Activated CD4-positive, alpha-beta T cell treated with anti-CD3 and anti-CD28 coated beads for 36 hours (primary cell): ENCODE results near the gene PTPRE. TPM values are rescaled to one million over a fixed set of nuclear protein-coding genes. Genes with fewer than 3 reads are reported as not detected.
A peak's percentile ranks its signal among the peaks of the same experiment; 100 is the strongest.

Source experiments
- ATAC-seq: fragments of 200-7000 bp; cut with Tn5 transposase; one replicate; pipeline ENCODE4 v1.10.0; 2021; ENCODE audit warnings: mild to moderate bottlenecking, moderate library complexity
- CTCF ChIA-PET: fragments of 350-600 bp; sonication (Branson Sonifier 250); formaldehyde crosslinking; loops from one replicate; lab custom pipeline; 2021; ENCODE audit warnings: antibody characterized with exemption; lab: Charles Lee
- POLR2A ChIA-PET: fragments of 350-600 bp; sonication (Branson Sonifier 250); formaldehyde crosslinking; loops from one replicate; lab custom pipeline; 2021; ENCODE audit warnings: antibody characterized with exemption, inconsistent platforms; lab: Charles Lee
- DNase-seq: peaks from one replicate; pipeline ENCODE4 v3.0.0-alpha.2; 2020
- H3K27ac Mint-ChIP-seq: one replicate; pipeline ENCODE4 v1.8.0; 2021; ENCODE audit warnings: mixed read lengths
- H3K27me3 Mint-ChIP-seq: one replicate; pipeline ENCODE4 v1.8.0; 2021; ENCODE audit warnings: mixed read lengths
- H3K36me3 Mint-ChIP-seq: one replicate; pipeline ENCODE4 v1.8.0; 2021; ENCODE audit warnings: low read depth, mixed read lengths
- H3K4me1 Mint-ChIP-seq: one replicate; pipeline ENCODE4 v1.8.0; 2021; ENCODE audit warnings: mixed read lengths
- H3K4me3 Mint-ChIP-seq: one replicate; pipeline ENCODE4 v1.8.0; 2021; ENCODE audit warnings: mild to moderate bottlenecking, moderate library complexity, mixed read lengths
- H3K9me3 Mint-ChIP-seq: one replicate; pipeline ENCODE4 v1.8.0; 2021; ENCODE audit warnings: low read depth, mixed read lengths
- intact Hi-C, 2 experiments: fragments of 100-400 bp; cut with DNase I in 1 of 2; cut with micrococcal nuclease in 1 of 2; formaldehyde crosslinking; loops; one replicate each; pipeline versions ENCODE4 v1.14.2 to v1.15.1; 2022 to 2024; cut with DNase I, micrococcal nuclease
- total RNA-seq, 2 experiments: library from RNA; stranded (reverse); gene quantifications; one replicate each; pipeline ENCODE4 v1.2.3, GENCODE V29; 2021

Gene PTPRE
- total RNA-seq, 2 experiments from 2014 or later, result 23.0 to 31.6 TPM

GRCh38 chr10:128110339-128110738 is 203.4 kb downstream of the PTPRE start:
- POLR2A ChIA-PET, result interaction anchor here (0.6 kb wide), 1 partner anchor 8 kb away, joined by 5 read pairs; no protein-coding TSS in a partner anchor
- intact Hi-C loops, result no loop called here
- peaks cover 52% of the 10 kb centered on the region for H3K36me3 Mint-ChIP-seq

GRCh38 chr10:128111696-128112095 is 204.8 kb downstream of the PTPRE start:
- POLR2A ChIA-PET, result no interaction called here
- intact Hi-C loops, result no loop called here
- ATAC-seq (no peak), DNase-seq (no peak)
- H3K36me3 Mint-ChIP-seq, result peaks cover 64% of the 10 kb centered on the region
- H3K4me3 Mint-ChIP-seq, result no peak overlapping the region
- H3K27ac Mint-ChIP-seq, result no peak overlapping the region
- CTCF ChIA-PET, result interaction anchor here (1.9 kb wide), 1 partner anchor 39 kb away, joined by 6 read pairs; no protein-coding TSS in a partner anchor
- H3K27me3 Mint-ChIP-seq, result no peaks in the 10 kb centered on the region
- no peaks in the 10 kb centered on the region for H3K4me1 Mint-ChIP-seq
- no peaks in the 10 kb centered on the region for H3K9me3 Mint-ChIP-seq

More at GRCh38 chr10:128110339-128110738, 203.4 kb downstream of the PTPRE start:
- Mint-ChIP-seq H3K27ac (no peak overlapping the region), H3K4me1 (peaks cover under 1% of the 10 kb centered on the region), H3K4me3 (no peak overlapping the region), H3K9me3 (no peaks in the 10 kb centered on the region), H3K27me3 (no peaks in the 10 kb centered on the region)
- no peak for DNase-seq
- no peak for ATAC-seq
- CTCF ChIA-PET, result interaction anchor here (1.9 kb wide), 1 partner anchor 40 kb away, joined by 6 read pairs; no protein-coding TSS in a partner anchor

- ChIA-PET POLR2A (interaction anchor here (2.1 kb wide), 1 partner anchor 11 kb away, joined by 8 read pairs; no protein-coding TSS in a partner anchor), CTCF (no interaction called here)
- no peaks in the 10 kb centered on the region for H3K27me3 Mint-ChIP-seq
- DNase-seq (no peak), ATAC-seq (no peak)
- H3K9me3 Mint-ChIP-seq, result no peaks in the 10 kb centered on the region
- no peaks in the 10 kb centered on the region for H3K4me1 Mint-ChIP-seq
- peaks cover 72% of the 10 kb centered on the region for H3K36me3 Mint-ChIP-seq
- no peak overlapping the region for H3K4me3 Mint-ChIP-seq
- intact Hi-C loops, result no loop called here
- no peak overlapping the region for H3K27ac Mint-ChIP-seq
Measured at GRCh38 chr10:128113026-128113425, 206.1 kb downstream of the PTPRE start.

- Mint-ChIP-seq H3K27ac (no peak overlapping the region), H3K27me3 (no peaks in the 10 kb centered on the region), H3K4me1 (no peaks in the 10 kb centered on the region), H3K36me3 (peaks cover 88% of the 10 kb centered on the region), H3K9me3 (no peaks in the 10 kb centered on the region), H3K4me3 (no peak overlapping the region)
- ChIA-PET CTCF (interaction anchor here (1.2 to 1.4 kb wide), 3 partner anchors 9 to 46 kb away, joined by 3 to 6 read pairs (median 5); no protein-coding TSS in a partner anchor), POLR2A (interaction anchor here (2.1 kb wide), 1 partner anchor 9 kb away, joined by 8 read pairs; no protein-coding TSS in a partner anchor)
- intact Hi-C loops, result no loop called here
- ATAC-seq (no peak), DNase-seq (no peak)
Measured at GRCh38 chr10:128114901-128115300, 208.0 kb downstream of the PTPRE start.

- no peak for DNase-seq
- no peak overlapping the region for H3K4me3 Mint-ChIP-seq
- CTCF ChIA-PET, result interaction anchor here (1.2 to 1.4 kb wide), 3 partner anchors 9 to 46 kb away, joined by 3 to 6 read pairs (median 5); no protein-coding TSS in a partner anchor
- POLR2A ChIA-PET, result no interaction called here
- intact Hi-C loops, result no loop called here
- H3K9me3 Mint-ChIP-seq, result no peaks in the 10 kb centered on the region
- no peak for ATAC-seq
- no peaks in the 10 kb centered on the region for H3K27me3 Mint-ChIP-seq
- H3K4me1 Mint-ChIP-seq, result no peaks in the 10 kb centered on the region
- H3K36me3 Mint-ChIP-seq, result peaks cover 88% of the 10 kb centered on the region
- H3K27ac Mint-ChIP-seq, result no peak overlapping the region
Measured at GRCh38 chr10:128115356-128115755, 208.5 kb downstream of the PTPRE start.

- H3K27me3 Mint-ChIP-seq, result no peaks in the 10 kb centered on the region
- intact Hi-C loops, result no loop called here
- CTCF ChIA-PET, result interaction anchor here (0.6 to 2.0 kb wide), 8 partner anchors 8 to 266 kb away, joined by 3 to 9 read pairs (median 6); partner anchors contain the start of gene MKI67
- no peaks in the 10 kb centered on the region for H3K9me3 Mint-ChIP-seq
- DNase-seq (no peak), ATAC-seq (no peak)
- POLR2A ChIA-PET, result no interaction called here
- H3K36me3 Mint-ChIP-seq, result peaks cover 88% of the 10 kb centered on the region
- H3K27ac Mint-ChIP-seq, result no peak overlapping the region
- H3K4me3 Mint-ChIP-seq, result no peak overlapping the region
- no peaks in the 10 kb centered on the region for H3K4me1 Mint-ChIP-seq
Measured at GRCh38 chr10:128116187-128116586, 209.3 kb downstream of the PTPRE start.

GRCh38 chr10:128116851-128117615 is 210.1 kb downstream of the PTPRE start:
- Mint-ChIP-seq H3K27ac (no peak overlapping the region), H3K36me3 (peaks cover 84% of the 10 kb centered on the region), H3K9me3 (no peaks in the 10 kb centered on the region), H3K27me3 (no peaks in the 10 kb centered on the region), H3K4me1 (no peaks in the 10 kb centered on the region), H3K4me3 (no peak overlapping the region)
- ChIA-PET CTCF (interaction anchor here (0.6 to 2.0 kb wide), 9 partner anchors 9 to 267 kb away, joined by 3 to 9 read pairs (median 5); partner anchors contain the start of gene MKI67), POLR2A (no interaction called here)
- ATAC-seq, result no peak
- DNase-seq, result no peak
- intact Hi-C loops, result no loop called here

GRCh38 chr10:128121750-128122412 is 215.0 kb downstream of the PTPRE start:
- no peak overlapping the region for H3K27ac Mint-ChIP-seq
- ChIA-PET POLR2A (interaction anchor here (1.1 kb wide), 1 partner anchor 8 kb away, joined by 3 read pairs; no protein-coding TSS in a partner anchor), CTCF (no interaction called here)
- ATAC-seq (no peak), DNase-seq (no peak)
- no peaks in the 10 kb centered on the region for H3K9me3 Mint-ChIP-seq
- peaks cover 22% of the 10 kb centered on the region for H3K4me1 Mint-ChIP-seq
- peaks cover 76% of the 10 kb centered on the region for H3K36me3 Mint-ChIP-seq
- intact Hi-C loops, result no loop called here
- peaks cover 13% of the 10 kb centered on the region for H3K27me3 Mint-ChIP-seq
- no peak overlapping the region for H3K4me3 Mint-ChIP-seq

- Mint-ChIP-seq H3K27ac (no peak overlapping the region), H3K27me3 (peaks cover 13% of the 10 kb centered on the region), H3K4me3 (peak overlapping the region; percentile 10), H3K36me3 (peaks cover 69% of the 10 kb centered on the region), H3K4me1 (peaks cover 27% of the 10 kb centered on the region), H3K9me3 (no peaks in the 10 kb centered on the region)
- POLR2A ChIA-PET, result interaction anchor here (1.0 to 2.0 kb wide), 2 partner anchors 9 to 55 kb away, joined by 3 to 8 read pairs; no protein-coding TSS in a partner anchor
- intact Hi-C loops, result no loop called here
- CTCF ChIA-PET, result no interaction called here
- no peak for ATAC-seq
- DNase-seq, result no peak
Measured at GRCh38 chr10:128122931-128123330, 216.0 kb downstream of the PTPRE start.

- no peak overlapping the region for H3K27ac Mint-ChIP-seq
- CTCF ChIA-PET, result interaction anchor here (0.6 to 1.5 kb wide), 2 partner anchors 8 to 27 kb away, joined by 3 to 5 read pairs; no protein-coding TSS in a partner anchor
- intact Hi-C loops, result no loop called here
- POLR2A ChIA-PET, result interaction anchor here (0.6 to 2.0 kb wide), 3 partner anchors 10 to 108 kb away, joined by 3 to 8 read pairs (median 4); no protein-coding TSS in a partner anchor
- H3K27me3 Mint-ChIP-seq, result peaks cover 13% of the 10 kb centered on the region
- peak overlapping the region; percentile 93 for H3K4me3 Mint-ChIP-seq
- peaks cover 27% of the 10 kb centered on the region for H3K4me1 Mint-ChIP-seq
- H3K9me3 Mint-ChIP-seq, result no peaks in the 10 kb centered on the region
- ATAC-seq (no peak), DNase-seq (no peak)
- H3K36me3 Mint-ChIP-seq, result peaks cover 62% of the 10 kb centered on the region
Measured at GRCh38 chr10:128123846-128124245, 216.9 kb downstream of the PTPRE start.
